ENCODE results near the gene PHRF1. TPM values are rescaled to one million over a fixed set of nuclear protein-coding genes. Genes with fewer than 3 reads are reported as not detected.

PHRF1 gene
- total and polyA plus RNA-seq, 9 of the 15 experiments (the other 6 are each of a cell fraction or from before 2014, with no cell fraction given): 0.07 to 37.2 (median 7.7) TPM

DNA sequence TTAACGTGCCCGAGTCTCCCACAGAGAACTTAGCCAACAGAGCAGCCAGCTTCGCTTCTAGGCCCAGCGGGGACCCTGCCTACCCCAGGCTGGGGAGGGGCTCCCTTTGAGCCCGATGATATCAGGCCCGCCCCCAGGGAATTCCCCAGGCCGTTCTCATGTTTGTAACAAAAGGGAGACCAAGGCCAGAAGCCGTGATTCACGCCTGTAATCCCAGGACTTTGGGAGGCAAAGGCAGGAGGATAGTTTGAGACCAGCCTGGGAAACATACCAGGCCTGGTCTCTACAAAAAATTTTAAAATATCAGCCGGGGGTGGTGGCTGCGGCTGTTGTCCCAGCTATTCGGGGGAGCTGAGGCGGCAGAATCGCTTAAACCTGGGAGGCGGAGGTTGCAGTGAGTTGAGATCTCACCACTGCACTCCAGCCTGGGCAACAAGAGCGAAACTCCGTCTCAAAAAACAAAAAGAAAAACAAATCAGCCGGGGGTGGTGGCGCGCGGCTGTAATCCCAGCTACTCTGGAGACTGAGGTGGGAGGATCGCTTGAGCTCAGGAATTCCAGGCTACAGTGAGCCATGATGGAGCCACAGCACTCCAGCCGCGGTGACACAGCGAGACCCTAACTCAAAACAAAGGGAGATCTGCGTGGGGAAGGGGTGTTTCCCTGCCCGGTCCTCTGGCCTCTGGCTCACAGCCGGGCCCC is 62.5 kb downstream of the PHRF1 start:
- BruUV-seq (replicated peaks): no TSS peak
- H2AFZ ChIP-seq (ENCODE audit: low read depth, low read length): no peak overlapping the region
- no peaks in the 10 kb centered on the region for H4K20me1 ChIP-seq (replicated peaks; ENCODE audit: control insufficient read depth, insufficient read depth, low read length)
- DNase-seq (ENCODE audit: extremely low read depth in 1 of 4, low spot score in 3 of 4): no peak
- no peaks in the 10 kb centered on the region for H3K27me3 ChIP-seq (ENCODE audit: control insufficient read depth in 2 of 2, insufficient read depth in 2 of 2, low read length in 2 of 2)
- POLR2A ChIA-PET: interaction anchor here (0.6 kb wide), 1 partner anchor 63 kb away, joined by 3 read pairs; the partner anchor contains the start of gene PHRF1
- H3K79me2 ChIP-seq (ENCODE audit: control insufficient read depth, insufficient read depth, low read length): peaks cover 2% of the 10 kb centered on the region; the same call in 1 of the 3 replicates
- H3K27ac ChIP-seq (ENCODE audit: extremely low read depth, low read depth, low read length): no peak overlapping the region
- no peak for ATAC-seq
- WGBS (ENCODE audit: insufficient coverage, low coverage, missing lambda C conversion rate): 96% methylated on average over 21 of the region's 28 CpGs
- CTCF ChIA-PET (ENCODE audit: low intra/inter-chr PET ratio): no interaction called here
- intact Hi-C loops (cut with micrococcal nuclease): no loop called here
- in situ Hi-C loops (cut with MboI): no loop called here
- no peaks in the 10 kb centered on the region for H3K9me1 ChIP-seq (ENCODE audit: control insufficient read depth, insufficient read depth, low read length)
- no peak overlapping the region for H3K9ac ChIP-seq (ENCODE audit: insufficient read depth in 1 of 2, low read depth in 2 of 2, low read length in 2 of 2)
- no peak overlapping the region for H3K4me3 ChIP-seq
- no peak for FAIRE-seq
- H3K36me3 ChIP-seq (ENCODE audit: control insufficient read depth, insufficient read depth, low read length): peaks cover 49% of the 10 kb centered on the region; the same call in 2 of the 3 replicates
- H3K4me2 ChIP-seq (ENCODE audit: insufficient read depth, low read length): no peak overlapping the region
- peaks cover 2% of the 10 kb centered on the region; the same call in 1 of the 2 replicates for H3K9me3 ChIP-seq (replicated peaks; ENCODE audit: control insufficient read depth, insufficient read depth, low read depth, low read length)
- peaks cover 0 to 27% of the 10 kb centered on the region in 2 experiments; a peak in 2 of 5 replicates for H3K4me1 ChIP-seq (replicated peaks in 1 of 2; ENCODE audit: control insufficient read depth in 2 of 2, insufficient read depth in 2 of 2, low read length in 2 of 2)
- TF ChIP-seq, protein P1, sequence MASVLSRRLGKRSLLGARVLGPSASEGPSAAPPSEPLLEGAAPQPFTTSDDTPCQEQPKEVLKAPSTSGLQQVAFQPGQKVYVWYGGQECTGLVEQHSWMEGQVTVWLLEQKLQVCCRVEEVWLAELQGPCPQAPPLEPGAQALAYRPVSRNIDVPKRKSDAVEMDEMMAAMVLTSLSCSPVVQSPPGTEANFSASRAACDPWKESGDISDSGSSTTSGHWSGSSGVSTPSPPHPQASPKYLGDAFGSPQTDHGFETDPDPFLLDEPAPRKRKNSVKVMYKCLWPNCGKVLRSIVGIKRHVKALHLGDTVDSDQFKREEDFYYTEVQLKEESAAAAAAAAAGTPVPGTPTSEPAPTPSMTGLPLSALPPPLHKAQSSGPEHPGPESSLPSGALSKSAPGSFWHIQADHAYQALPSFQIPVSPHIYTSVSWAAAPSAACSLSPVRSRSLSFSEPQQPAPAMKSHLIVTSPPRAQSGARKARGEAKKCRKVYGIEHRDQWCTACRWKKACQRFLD (CRISPR knock-in tag; IDR thresholded peaks at IDR 0.05): no peak
- TF ChIP-seq, protein P2, sequence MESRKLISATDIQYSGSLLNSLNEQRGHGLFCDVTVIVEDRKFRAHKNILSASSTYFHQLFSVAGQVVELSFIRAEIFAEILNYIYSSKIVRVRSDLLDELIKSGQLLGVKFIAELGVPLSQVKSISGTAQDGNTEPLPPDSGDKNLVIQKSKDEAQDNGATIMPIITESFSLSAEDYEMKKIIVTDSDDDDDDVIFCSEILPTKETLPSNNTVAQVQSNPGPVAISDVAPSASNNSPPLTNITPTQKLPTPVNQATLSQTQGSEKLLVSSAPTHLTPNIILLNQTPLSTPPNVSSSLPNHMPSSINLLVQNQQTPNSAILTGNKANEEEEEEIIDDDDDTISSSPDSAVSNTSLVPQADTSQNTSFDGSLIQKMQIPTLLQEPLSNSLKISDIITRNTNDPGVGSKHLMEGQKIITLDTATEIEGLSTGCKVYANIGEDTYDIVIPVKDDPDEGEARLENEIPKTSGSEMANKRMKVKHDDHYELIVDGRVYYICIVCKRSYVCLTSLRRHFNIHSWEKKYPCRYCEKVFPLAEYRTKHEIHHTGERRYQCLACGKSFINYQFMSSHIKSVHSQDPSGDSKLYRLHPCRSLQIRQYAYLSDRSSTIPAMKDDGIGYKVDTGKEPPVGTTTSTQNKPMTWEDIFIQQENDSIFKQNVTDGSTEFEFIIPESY (CRISPR knock-in tag; IDR thresholded peaks at IDR 0.05): no peak
- TF ChIP-seq, protein P3, sequence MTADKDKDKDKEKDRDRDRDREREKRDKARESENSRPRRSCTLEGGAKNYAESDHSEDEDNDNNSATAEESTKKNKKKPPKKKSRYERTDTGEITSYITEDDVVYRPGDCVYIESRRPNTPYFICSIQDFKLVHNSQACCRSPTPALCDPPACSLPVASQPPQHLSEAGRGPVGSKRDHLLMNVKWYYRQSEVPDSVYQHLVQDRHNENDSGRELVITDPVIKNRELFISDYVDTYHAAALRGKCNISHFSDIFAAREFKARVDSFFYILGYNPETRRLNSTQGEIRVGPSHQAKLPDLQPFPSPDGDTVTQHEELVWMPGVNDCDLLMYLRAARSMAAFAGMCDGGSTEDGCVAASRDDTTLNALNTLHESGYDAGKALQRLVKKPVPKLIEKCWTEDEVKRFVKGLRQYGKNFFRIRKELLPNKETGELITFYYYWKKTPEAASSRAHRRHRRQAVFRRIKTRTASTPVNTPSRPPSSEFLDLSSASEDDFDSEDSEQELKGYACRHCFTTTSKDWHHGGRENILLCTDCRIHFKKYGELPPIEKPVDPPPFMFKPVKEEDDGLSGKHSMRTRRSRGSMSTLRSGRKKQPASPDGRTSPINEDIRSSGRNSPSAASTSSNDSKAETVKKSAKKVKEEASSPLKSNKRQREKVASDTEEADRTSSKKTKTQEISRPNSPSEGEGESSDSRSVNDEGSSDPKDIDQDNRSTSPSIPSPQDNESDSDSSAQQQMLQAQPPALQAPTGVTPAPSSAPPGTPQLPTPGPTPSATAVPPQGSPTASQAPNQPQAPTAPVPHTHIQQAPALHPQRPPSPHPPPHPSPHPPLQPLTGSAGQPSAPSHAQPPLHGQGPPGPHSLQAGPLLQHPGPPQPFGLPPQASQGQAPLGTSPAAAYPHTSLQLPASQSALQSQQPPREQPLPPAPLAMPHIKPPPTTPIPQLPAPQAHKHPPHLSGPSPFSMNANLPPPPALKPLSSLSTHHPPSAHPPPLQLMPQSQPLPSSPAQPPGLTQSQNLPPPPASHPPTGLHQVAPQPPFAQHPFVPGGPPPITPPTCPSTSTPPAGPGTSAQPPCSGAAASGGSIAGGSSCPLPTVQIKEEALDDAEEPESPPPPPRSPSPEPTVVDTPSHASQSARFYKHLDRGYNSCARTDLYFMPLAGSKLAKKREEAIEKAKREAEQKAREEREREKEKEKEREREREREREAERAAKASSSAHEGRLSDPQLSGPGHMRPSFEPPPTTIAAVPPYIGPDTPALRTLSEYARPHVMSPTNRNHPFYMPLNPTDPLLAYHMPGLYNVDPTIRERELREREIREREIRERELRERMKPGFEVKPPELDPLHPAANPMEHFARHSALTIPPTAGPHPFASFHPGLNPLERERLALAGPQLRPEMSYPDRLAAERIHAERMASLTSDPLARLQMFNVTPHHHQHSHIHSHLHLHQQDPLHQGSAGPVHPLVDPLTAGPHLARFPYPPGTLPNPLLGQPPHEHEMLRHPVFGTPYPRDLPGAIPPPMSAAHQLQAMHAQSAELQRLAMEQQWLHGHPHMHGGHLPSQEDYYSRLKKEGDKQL (CRISPR knock-in tag; IDR thresholded peaks at IDR 0.05; ENCODE audit: borderline replicate concordance): no peak
- TF ChIP-seq BHLHE40 (IDR thresholded peaks at IDR 0.05; ENCODE audit: low read length) (no peak), RHOXF2B (CRISPR knock-in tag; conservative IDR thresholded peaks at IDR 0.05) (no peak), CEBPB (tag; IDR thresholded peaks at IDR 0.05) (no peak), TRIM28 (IDR thresholded peaks at IDR 0.05) (no peak), ZNF311 (CRISPR knock-in tag; IDR thresholded peaks at IDR 0.05) (no peak), ZNF354B (CRISPR knock-in tag; IDR thresholded peaks at IDR 0.05) (no peak)
- TF ChIP-seq, protein P4, sequence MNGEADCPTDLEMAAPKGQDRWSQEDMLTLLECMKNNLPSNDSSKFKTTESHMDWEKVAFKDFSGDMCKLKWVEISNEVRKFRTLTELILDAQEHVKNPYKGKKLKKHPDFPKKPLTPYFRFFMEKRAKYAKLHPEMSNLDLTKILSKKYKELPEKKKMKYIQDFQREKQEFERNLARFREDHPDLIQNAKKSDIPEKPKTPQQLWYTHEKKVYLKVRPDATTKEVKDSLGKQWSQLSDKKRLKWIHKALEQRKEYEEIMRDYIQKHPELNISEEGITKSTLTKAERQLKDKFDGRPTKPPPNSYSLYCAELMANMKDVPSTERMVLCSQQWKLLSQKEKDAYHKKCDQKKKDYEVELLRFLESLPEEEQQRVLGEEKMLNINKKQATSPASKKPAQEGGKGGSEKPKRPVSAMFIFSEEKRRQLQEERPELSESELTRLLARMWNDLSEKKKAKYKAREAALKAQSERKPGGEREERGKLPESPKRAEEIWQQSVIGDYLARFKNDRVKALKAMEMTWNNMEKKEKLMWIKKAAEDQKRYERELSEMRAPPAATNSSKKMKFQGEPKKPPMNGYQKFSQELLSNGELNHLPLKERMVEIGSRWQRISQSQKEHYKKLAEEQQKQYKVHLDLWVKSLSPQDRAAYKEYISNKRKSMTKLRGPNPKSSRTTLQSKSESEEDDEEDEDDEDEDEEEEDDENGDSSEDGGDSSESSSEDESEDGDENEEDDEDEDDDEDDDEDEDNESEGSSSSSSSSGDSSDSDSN (IDR thresholded peaks at IDR 0.05; ENCODE audit: borderline replicate concordance in 1 of 2, low read depth in 2 of 2, low read length in 2 of 2): no peak

Measured in K562 (cell line).